Astrocyte of the hippocampus (primary cell): ENCODE data around the gene CDYL2.
"Not testable (repeated sequence)": the region's sequence is repeated elsewhere in the genome, so short reads cannot be mapped to it uniquely, and the experiment has no call there.

ENCODE experiments used
- DNase-seq: peaks from one replicate; pipeline ENCODE4 v3.0.0; 2011; ENCODE audit warnings: low read depth, low spot score

CDYL2 gene

GRCh38 chr16:80804526-80805383 is at the start of gene CDYL2:
TSS of gene CDYL2 (minus strand) at chr16:80804598. CDS start at chr16:80804173, 425 bp downstream.
- no peak for DNase-seq

- peak; percentile 6 for DNase-seq
These were observed 48.0 kb upstream of the CDYL2 start for GRCh38 chr16:80852261-80852872.

- DNase-seq, result no peak
These were observed 47.4 kb upstream of the CDYL2 start for GRCh38 chr16:80851831-80852230.

- no peak for DNase-seq
These were observed 46.4 kb upstream of the CDYL2 start for GRCh38 chr16:80850757-80851156.

- DNase-seq, result no peak
These were observed 44.5 kb upstream of the CDYL2 start for GRCh38 chr16:80848862-80849261.

DNA sequence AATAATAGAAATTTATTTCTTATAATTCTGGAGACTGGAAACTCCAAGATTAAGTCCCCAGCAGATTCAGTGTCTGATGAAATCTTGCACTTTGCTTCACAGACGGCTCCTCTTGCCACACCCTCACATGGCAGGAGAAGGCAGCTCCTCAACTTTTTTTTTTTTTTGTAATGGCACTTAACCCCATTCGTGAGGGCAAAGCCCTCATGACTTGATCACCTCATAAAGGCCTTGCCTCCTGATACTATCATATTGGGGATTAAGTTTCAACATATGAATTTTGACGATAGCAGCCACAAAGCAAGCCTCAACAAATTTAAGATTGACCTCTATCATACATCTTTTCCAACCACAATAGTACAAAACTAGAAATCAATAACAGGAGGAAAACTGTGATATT is 42.3 kb upstream of the CDYL2 start:
- DNase-seq, result no peak

DNA sequence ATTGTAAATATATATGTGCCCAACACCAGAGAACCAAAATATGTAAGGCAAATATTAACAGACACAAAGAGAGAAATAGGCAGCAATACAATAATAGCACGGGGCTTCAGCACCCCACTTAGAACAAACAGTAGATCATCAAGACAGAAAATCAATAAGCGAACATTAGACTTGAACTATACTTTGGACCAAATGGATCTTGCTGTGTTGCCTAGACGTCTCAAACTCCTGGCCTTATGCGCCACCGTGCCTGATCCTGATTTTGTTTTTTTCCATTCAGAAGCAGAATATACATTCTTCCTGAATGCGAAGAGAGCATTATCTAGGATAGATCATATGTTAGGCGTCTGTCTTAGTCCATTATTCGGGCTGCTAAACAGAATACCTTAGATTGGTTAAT is 41.9 kb upstream of the CDYL2 start:
- DNase-seq, result no peak

GRCh38 chr16:80844395-80844794 is 40.0 kb upstream of the CDYL2 start:
- no peak for DNase-seq

- DNase-seq, result no peak
These were observed 36.8 kb upstream of the CDYL2 start for GRCh38 chr16:80841231-80841630.

DNA sequence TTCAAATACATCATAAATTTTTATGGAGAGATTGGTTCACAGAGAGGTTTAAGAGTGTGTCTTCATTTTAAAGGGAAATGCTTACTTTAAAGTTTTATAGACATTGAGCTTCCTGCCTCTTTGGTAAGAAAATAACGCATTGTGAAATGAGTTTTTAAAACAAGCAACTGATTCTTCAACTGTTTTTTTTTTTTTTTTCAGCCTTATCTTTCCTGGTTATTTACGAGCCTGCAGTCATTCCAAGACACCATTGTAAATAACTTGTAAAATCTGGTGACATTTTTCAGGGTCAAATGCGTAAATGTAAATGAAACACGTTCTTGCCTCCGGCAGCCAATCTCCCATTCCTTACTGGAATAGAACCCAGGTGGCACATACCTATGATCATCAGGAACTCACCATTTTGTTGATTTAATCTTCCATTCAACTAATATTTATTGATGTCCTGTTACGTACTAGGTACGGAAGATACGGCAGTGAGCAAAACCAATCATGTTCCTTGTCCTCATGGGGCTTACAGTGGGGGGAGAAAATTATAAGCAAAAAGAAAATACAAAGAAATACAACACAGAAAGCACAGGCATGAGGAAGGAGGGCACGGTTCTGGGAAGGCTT is 33.2 kb upstream of the CDYL2 start:
- no peak for DNase-seq

DNA sequence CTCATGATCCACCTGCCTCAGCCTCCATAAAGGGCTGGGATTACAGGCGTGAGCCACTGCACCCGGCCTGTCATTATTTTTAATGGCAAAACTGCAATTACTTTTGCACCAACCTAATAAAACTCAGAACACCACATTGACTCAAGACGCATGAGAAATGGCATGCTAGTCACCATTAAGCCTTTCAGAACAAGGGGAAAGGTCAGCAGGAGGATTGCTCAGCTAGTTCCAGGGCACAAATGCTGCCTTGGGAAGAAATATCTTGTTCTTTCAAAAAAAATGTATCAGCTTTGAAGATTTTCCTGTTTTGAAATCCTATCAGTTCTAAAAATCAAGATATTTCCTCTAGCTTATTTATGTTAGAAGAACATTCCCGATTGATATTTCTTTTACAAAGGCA is 32.4 kb upstream of the CDYL2 start:
- no peak for DNase-seq

DNA sequence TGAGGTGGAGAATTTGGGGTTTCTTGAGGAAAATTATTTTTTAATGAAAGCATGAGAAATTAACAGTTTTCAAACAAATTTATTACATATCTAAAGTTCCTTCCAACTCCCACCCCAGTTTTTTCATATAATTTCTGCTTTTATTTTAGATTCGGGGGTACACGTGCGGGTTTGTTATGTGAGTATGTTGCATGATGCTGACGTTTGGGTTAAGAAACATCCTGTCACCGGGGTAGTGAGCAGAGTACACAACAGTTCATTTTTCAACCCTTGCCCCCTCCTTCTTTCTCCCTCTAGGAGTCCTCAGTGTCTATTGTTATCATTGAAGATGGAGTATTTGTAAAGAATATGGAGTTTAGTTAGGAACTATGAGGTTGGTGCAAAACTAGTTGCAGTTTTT is 31.8 kb upstream of the CDYL2 start:
- no peak for DNase-seq

DNA sequence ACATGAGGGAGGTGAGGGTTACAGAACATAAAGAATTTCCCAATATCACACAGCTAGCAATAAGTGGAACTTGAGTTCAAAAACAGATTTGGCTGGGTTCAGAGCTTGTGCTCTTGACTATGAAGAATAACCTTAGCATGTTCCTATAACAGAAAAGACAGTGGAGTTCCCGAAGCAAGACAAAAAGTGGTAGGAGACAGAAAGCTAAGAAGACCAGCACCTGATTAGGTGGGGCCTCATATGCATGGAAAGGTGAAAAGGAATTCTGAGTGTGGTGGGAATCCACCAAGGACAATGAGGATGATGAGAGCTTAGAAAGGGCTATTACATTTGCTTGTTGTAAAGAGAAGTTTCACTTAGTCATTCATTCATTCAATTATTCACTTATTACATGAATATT is 26.6 kb upstream of the CDYL2 start:
- no peak for DNase-seq

DNA sequence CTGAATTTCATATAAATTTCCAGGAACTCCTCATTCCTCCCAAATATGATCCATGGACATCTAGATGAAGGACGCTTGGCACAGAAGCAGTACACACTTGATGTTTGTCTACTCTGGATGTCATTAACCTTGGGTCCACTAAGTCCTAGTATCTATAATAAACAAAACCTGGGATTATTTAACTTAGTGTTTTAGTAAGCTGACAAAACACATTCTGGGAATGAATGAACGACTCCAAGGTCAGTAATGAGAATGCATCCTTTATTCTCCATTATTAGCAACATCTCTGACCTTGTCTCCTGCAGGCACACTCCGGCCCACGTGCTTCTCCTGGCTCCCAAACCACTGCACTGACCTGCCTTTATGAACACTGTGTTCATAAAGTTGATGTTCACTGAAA is 24.1 kb upstream of the CDYL2 start:
- DNase-seq, result no peak

GRCh38 chr16:80827007-80827406 is 22.6 kb upstream of the CDYL2 start:
- no peak for DNase-seq

DNA sequence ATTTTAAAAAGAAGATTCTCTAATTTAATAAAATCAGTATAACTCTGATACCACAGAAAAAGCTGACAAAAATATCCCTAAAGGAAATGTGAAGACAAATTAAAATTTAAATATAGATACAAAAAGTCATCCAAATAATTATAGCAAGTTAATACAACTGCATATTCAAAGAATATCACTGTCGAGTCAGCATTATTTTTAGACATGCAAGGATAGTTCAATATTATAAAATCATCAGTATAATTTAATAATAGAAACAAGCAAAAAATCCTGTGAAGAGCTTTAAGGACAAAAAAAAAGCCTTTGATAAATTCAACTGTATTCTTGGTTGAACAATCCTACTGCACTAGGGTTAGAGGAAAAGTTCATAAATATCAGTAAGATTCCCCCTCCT is 21.0 kb upstream of the CDYL2 start:
- no peak for DNase-seq

- peak; percentile 68 for DNase-seq
These were observed 20.4 kb upstream of the CDYL2 start for GRCh38 chr16:80824623-80825364.

- no peak for DNase-seq
These were observed 15.6 kb upstream of the CDYL2 start for GRCh38 chr16:80819988-80820387.

DNA sequence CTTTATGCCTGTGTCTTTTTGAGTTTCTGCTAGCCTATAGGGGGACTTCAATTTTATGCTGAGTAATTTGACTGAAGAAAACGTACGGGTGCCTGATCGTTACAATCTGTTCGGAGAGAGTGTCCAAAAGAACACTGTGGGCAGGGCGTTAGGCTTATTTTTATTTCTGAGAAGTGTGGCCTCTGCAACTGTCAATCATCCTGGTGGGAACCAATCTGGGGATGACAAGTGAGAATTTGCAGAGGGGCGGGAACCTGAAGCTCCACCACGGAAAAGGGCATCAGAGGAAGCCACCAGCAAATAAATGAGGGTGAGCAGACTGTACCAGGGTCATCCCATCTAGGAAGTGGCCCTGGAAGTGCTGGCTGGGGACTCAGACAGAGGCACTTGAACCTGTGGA is 12.0 kb upstream of the CDYL2 start:
- DNase-seq, result no peak

DNA sequence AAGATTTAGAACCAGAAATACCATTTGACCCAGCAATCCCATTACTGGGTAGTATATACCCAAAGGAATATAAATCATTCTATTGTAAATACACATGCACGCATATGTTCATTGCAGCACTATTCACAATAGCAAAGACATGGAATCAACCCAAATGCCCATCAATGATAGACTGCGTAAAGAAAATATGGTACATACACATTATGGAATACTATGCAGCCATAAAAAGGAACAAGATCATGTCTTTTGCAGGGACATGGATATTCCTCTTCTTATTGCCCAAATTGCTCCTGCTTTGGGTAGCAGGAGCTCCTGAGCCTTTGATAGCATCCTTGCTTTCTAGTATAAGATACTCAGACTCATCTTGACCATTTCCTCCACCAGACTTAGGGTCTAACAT is 10.9 kb upstream of the CDYL2 start:
- not testable (repeated sequence) for DNase-seq

DNA sequence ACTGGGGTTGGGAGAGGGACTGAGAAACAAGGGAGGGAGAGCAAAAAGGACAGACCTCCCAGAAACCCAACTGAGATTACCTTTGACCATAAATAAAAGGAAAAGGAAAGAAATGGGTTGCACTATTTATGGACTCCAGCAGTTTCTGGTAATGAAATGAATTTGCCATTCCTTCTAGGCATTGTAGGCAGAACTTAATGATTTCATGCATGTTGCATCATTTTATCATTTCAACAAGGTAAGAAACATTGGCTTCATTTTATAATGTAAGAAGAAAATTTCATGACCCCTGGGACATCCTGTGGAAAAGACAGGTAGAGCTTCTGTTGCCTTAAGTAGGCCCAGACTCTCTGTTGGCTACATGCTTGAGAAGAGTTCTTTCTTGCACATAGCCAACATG is 8.2 kb upstream of the CDYL2 start:
- DNase-seq, result no peak

DNA sequence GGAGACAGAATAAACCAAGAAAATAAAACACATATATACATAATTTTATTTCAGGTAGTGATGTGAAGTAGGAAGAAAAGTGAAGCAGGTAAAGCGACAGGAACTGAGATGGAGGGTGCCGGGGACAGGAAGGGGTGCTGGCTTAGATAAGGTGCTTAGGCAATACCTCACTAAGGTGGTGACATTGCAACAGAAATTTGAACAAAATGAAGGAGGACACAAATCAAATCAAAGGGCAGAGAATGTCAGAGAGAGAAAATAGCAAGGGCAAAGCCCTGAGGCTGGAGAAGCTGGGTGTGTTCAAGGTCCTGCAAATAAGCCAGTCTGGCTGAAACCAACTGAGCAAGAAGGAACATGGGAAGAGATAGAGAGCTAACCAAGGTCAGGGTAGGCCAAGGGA is 5.0 kb upstream of the CDYL2 start:
- no peak for DNase-seq
